Measurements from ENCODE around the gene P4HA3.

The P4HA3 gene

DNA sequence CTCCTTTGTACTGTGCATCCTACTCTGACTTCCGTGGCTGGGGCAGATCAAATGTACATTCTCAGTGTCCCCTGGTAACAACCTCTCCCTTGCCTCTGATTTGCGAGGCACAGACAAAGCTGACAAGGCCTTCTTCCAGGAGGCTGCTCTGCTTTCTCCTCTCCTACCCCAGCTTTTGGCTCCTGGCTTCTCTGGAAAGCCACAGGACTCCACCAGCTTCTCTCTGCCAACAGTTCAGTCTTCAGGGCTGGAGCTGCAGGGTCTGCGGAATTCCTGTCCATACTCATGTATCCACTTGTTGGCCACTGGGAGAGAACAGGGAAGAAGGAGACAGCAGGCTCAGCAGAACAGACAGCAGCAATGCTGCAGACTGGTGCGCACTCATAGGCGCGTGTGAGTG is 44.4 kb downstream of the P4HA3 start:
- TF ChIP-seq ZNF70 (CRISPR knock-in tag; IDR thresholded peaks at IDR 0.05) (no peak), TOX (CRISPR knock-in tag; IDR thresholded peaks at IDR 0.05; ENCODE audit: borderline replicate concordance) (no peak), ZFP3 (CRISPR knock-in tag; IDR thresholded peaks at IDR 0.05) (no peak), GLIS3 (CRISPR knock-in tag; IDR thresholded peaks at IDR 0.05) (no peak), SNAI2 (CRISPR knock-in tag; IDR thresholded peaks at IDR 0.05) (no peak), ESRRG (CRISPR knock-in tag; IDR thresholded peaks at IDR 0.05) (no peak), TSHZ2 (CRISPR knock-in tag; IDR thresholded peaks at IDR 0.05) (no peak), BACH2 (CRISPR knock-in tag; IDR thresholded peaks at IDR 0.05; ENCODE audit: borderline replicate concordance) (no peak), TCF4 (CRISPR knock-in tag; IDR thresholded peaks at IDR 0.05; ENCODE audit: borderline replicate concordance) (no peak), ZNF565 (CRISPR knock-in tag; conservative IDR thresholded peaks at IDR 0.05; ENCODE audit: low read depth) (no peak)
- ATAC-seq = no peak

DNA sequence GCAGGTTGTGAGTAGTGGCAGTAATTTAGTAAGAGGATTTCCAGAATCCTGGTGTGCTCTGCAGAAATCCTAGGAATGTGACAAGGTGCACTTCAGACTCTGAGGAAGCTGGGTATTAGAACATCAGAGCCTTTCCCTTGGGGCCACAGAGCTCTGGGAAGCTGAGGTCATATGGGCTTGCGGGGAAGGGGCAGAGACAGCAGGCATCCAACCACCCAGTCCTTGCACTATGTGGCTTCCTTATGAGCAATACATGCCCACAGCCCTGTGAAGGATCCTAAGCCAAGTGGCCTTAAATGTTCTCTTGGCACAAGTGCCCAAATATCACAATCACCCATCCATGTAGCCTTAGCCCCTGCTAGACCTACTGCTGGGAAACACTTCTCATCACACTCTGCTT is 46.2 kb downstream of the P4HA3 start:
- ATAC-seq = peak; percentile 20; the same call in 2 of the 3 replicates
- TF ChIP-seq CSDC2 (CRISPR knock-in tag; IDR thresholded peaks at IDR 0.05) = no peak
- no peak for TF ChIP-seq OSR1 (CRISPR knock-in tag; IDR thresholded peaks at IDR 0.05)
- TF ChIP-seq SNAI2 (CRISPR knock-in tag; IDR thresholded peaks at IDR 0.05) = no peak
- TF ChIP-seq PATZ1 (CRISPR knock-in tag; IDR thresholded peaks at IDR 0.05; ENCODE audit: borderline replicate concordance) = no peak
- TF ChIP-seq TOX (CRISPR knock-in tag; IDR thresholded peaks at IDR 0.05; ENCODE audit: borderline replicate concordance) = no peak
- TF ChIP-seq ISL1 (CRISPR knock-in tag; IDR thresholded peaks at IDR 0.05) = no peak
- TF ChIP-seq ZNF70 (CRISPR knock-in tag; IDR thresholded peaks at IDR 0.05) = no peak
- no peak for TF ChIP-seq ZNF8 (CRISPR knock-in tag; IDR thresholded peaks at IDR 0.05)
- no peak for TF ChIP-seq ZC3H10 (CRISPR knock-in tag; IDR thresholded peaks at IDR 0.05)
- TF ChIP-seq TSHZ2 (CRISPR knock-in tag; IDR thresholded peaks at IDR 0.05) = no peak
- TF ChIP-seq ESRRG (CRISPR knock-in tag; IDR thresholded peaks at IDR 0.05) = no peak
- TF ChIP-seq CSRNP3 (CRISPR knock-in tag; IDR thresholded peaks at IDR 0.05) = no peak
- TF ChIP-seq, protein P1, sequence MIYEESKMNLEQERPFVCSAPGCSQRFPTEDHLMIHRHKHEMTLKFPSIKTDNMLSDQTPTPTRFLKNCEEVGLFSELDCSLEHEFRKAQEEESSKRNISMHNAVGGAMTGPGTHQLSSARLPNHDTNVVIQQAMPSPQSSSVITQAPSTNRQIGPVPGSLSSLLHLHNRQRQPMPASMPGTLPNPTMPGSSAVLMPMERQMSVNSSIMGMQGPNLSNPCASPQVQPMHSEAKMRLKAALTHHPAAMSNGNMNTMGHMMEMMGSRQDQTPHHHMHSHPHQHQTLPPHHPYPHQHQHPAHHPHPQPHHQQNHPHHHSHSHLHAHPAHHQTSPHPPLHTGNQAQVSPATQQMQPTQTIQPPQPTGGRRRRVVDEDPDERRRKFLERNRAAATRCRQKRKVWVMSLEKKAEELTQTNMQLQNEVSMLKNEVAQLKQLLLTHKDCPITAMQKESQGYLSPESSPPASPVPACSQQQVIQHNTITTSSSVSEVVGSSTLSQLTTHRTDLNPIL (CRISPR knock-in tag; IDR thresholded peaks at IDR 0.05; ENCODE audit: low read depth) = no peak
- no peak for TF ChIP-seq PPARA (CRISPR knock-in tag; IDR thresholded peaks at IDR 0.05; ENCODE audit: borderline replicate concordance)
- no peak for TF ChIP-seq BACH2 (CRISPR knock-in tag; IDR thresholded peaks at IDR 0.05; ENCODE audit: borderline replicate concordance)

- ATAC-seq = no peak
- TF ChIP-seq GLIS3 (CRISPR knock-in tag; IDR thresholded peaks at IDR 0.05) = no peak
- no peak for TF ChIP-seq OSR1 (CRISPR knock-in tag; IDR thresholded peaks at IDR 0.05)
- TF ChIP-seq BACH2 (CRISPR knock-in tag; IDR thresholded peaks at IDR 0.05; ENCODE audit: borderline replicate concordance) = no peak
- no peak for TF ChIP-seq TSHZ2 (CRISPR knock-in tag; IDR thresholded peaks at IDR 0.05)
- TF ChIP-seq RARB (CRISPR knock-in tag; IDR thresholded peaks at IDR 0.05) = no peak
- no peak for TF ChIP-seq CSDC2 (CRISPR knock-in tag; IDR thresholded peaks at IDR 0.05)
- TF ChIP-seq ARNTL (CRISPR knock-in tag; IDR thresholded peaks at IDR 0.05; ENCODE audit: borderline replicate concordance, low read depth) = no peak
- no peak for TF ChIP-seq TOX (CRISPR knock-in tag; IDR thresholded peaks at IDR 0.05; ENCODE audit: borderline replicate concordance)
- no peak for TF ChIP-seq ESRRG (CRISPR knock-in tag; IDR thresholded peaks at IDR 0.05)
- TF ChIP-seq ZNF565 (CRISPR knock-in tag; conservative IDR thresholded peaks at IDR 0.05; ENCODE audit: low read depth) = no peak
- TF ChIP-seq ZFP30 (CRISPR knock-in tag; IDR thresholded peaks at IDR 0.05) = no peak
- no peak for TF ChIP-seq ISL1 (CRISPR knock-in tag; IDR thresholded peaks at IDR 0.05)
- no peak for TF ChIP-seq ZNF70 (CRISPR knock-in tag; IDR thresholded peaks at IDR 0.05)
Measured at GRCh38 chr11:74262725-74263124, 48.7 kb downstream of the P4HA3 start.
